Placental pericyte (primary cell): ENCODE data around the gene KRTAP10-5. TPM values are rescaled to one million over a fixed set of nuclear protein-coding genes. Genes with fewer than 3 reads are reported as not detected.

Source experiments
- total RNA-seq: library from RNA; depleted of rRNA; stranded (reverse); fragments of >200 nt; gene quantifications from 2 replicates; pipeline ENCODE4 v1.2.3, GENCODE V29; 2012

KRTAP10-5 gene
- not detected in 2 replicates for total RNA-seq

DNA sequence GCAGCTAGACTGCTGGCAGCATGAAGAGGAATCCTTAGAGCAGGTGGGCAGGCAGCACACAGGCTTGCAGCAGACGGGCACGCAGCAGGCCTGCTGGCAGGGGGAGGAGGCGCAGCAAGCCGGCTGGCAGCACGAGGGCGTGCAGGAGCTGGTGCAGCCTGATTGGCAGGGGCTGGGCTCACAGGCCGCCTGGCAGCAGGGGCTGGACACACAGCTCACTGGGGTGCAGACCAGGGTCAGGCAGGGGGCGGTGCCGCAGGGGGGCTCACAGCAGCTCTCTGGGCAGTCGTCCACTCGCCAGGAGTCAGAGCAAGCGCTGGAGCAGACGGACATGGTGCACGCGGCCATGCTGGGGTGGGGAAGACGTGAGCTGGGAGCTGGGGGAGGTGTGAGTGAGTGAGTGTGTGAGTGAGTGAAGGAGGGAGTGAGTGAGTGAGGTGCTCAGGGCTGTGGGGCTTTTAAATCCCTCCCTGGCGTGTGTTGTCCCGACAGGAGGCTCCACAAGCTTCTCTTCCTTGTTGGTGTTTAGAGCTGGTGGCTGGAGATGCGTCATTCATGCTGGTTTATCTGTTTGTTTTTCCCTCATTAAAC is at the start of gene KRTAP10-5:
KRTAP10-5 (minus strand) TSS at position 374 of the 591 bp plus-strand sequence; CDS start at position 348, 26 bp downstream.

DNA sequence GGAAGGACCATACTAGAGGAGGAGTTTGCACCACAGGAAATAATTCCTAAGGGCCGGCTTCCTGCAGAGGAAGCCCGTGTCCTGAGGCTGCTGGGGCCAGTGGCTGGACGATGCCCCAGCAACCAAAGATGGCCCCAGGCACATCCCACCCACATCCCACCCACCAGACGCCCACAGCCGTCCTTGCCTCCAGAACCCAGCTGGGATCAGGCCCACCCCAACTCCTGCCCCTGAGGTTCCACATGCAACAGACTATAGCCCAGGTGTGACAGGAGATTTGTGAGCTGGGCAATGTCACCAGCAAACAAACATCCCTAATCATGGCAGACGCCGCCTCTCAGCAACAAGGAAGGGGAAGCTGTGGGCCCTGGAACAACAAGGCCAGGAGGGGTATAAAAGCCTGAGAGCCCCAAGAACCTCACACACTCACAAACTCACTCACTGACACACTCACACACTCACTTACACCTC is 46.3 kb upstream of the KRTAP10-5 start, which contains the start of gene KRTAP10-9:
KRTAP10-9 (plus strand) TSS at position 421 of the 471 bp plus-strand sequence. CDS start 79 bp downstream, outside the sequence.

GRCh38 chr21:44612029-44612486 is 31.7 kb upstream of the KRTAP10-5 start, which contains the start of gene KRTAP10-8:
KRTAP10-8 (plus strand) TSS chr21:44612079; CDS start chr21:44612101, 22 bp downstream.

GRCh38 chr21:44600118-44600978 is 19.9 kb upstream of the KRTAP10-5 start, which contains the start of gene KRTAP10-7:
KRTAP10-7 (plus strand) TSS chr21:44600597; CDS start chr21:44600622, 25 bp downstream.

DNA sequence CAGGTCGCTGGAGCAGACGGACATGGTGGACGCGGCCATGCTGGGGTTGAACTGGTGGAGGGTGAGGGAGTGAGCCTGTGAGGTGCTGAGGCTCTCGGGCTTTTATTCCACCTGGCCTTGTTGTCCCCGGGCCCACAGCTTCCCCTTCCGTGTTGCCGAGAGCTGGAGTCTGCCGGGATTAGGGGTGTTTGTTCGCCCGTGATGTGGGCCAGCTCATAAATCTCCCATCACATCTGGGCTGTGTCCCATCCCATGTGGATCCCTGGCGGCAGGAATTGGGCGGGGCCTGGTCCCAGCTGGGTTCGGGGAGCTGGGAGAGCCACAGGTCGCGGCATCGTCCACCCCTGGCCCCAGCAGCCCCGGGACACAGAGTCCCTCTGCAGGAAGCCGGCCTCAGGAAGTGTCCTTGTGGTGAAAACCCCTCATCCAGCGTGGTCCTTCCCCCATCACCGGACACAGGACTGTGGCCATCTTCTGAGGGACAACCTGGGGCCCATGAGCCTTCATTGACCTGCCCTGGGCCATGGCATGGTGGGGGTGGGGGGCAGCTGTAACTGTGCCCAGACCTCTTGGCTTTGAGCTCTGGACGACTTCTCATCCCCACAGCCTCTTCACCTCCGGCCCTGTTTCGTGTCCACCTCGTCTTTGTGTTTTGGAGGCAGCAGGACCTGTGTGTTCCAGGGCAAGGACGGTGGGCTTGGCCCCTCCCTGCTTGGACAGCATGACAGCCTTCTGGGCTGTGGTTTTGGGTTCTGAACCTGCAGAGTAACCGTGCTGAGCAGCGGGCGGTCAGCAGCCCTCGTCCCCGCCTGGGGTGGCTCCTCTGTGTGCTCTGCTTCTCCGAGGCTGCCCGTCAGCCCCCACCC is 12.3 kb upstream of the KRTAP10-5 start, which contains the start of gene KRTAP10-6:
KRTAP10-6 (minus strand) TSS at position 60 of the 866 bp plus-strand sequence; CDS start at position 39, 21 bp downstream.

GRCh38 chr21:44573630-44574456 is 6.6 kb downstream of the KRTAP10-5 start, which contains the start of gene KRTAP10-4:
KRTAP10-4 (plus strand) TSS chr21:44573729; CDS start chr21:44573759, 30 bp downstream.

GRCh38 chr21:44558695-44559094 is 21.7 kb downstream of the KRTAP10-5 start, which contains the start of gene KRTAP10-3:
KRTAP10-3 (minus strand) TSS chr21:44558795; CDS start chr21:44558715, 80 bp downstream.

DNA sequence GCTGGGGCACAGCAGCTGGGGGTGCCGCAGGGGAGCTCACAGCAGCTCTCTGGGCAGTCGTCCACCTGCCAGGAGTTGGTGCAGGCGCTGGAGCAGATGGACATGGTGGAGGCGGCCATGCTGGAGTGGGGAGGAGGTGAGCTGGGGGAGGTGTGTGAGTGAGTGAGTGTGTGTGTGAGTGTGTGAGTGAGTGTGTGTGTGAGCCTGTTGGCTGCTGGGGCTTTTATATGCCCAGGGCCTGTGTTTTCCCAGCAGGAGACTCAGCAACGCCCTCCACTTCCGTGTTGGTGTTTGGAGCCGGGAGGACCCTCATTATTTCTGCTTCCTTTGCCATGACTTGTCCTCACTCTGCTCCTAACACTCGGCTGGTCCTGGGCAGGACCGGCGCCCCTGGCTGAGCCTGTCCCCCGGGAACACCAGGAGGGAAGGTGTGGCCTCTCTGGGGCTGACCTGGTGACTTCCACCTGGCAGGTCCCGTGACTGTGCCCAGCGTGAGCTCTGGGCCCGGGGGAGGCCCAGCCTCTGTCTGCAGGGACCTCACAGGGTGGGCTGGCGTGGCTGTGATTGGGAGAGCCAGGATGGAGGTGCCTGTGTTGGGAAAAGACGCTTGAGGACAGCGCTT is 29.0 kb downstream of the KRTAP10-5 start, which contains the start of gene KRTAP10-2:
KRTAP10-2 (minus strand) TSS at position 166 of the 622 bp plus-strand sequence; CDS start at position 119, 47 bp downstream.

DNA sequence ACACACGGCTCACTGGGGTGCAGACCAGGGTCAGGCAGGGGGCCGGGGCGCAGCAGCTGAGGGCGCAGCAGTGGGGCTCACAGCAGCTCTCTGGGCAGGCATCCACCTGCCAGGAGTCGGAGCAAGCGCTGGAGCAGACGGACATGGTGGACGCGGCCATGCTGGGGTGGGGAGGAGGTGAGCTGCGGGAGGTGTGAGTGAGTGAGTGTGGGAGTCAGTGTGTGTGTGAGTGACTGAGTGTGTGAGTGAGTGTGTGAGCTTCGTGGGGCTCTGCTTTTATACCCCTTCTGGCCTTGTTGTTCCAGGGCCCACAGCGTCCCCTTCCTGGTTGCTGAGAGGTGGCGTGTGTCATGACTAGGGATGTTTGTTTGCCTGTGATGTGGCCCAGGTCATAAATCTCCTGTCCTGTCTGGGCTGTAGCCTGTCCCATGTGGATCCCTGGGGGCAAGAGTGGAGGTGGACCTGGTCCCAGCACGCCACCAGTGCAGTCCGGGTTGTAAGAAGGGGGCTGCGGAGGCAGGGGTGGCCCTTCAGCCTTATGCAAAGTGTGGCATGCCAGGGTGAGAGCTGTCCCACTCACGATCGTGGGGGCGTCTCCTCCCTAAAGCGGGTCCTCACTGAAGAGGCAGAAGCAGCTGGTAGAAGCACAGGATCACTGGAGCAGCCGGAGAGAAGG is 40.3 kb downstream of the KRTAP10-5 start, which contains the start of gene KRTAP10-1:
KRTAP10-1 (minus strand) TSS at position 205 of the 676 bp plus-strand sequence; CDS start at position 160, 45 bp downstream.

Other genes starting within 250 kb of the KRTAP10-5 start
- gene CFAP410, start 241.2 kb downstream of the KRTAP10-5 start, total RNA-seq: 10.0 and 20.1 TPM in 2 replicates
- gene TRPM2, start 227.0 kb downstream of the KRTAP10-5 start, total RNA-seq: under 0.01 and 0.29 TPM in 2 replicates
- 0.29 and 0.66 TPM in 2 replicates for gene LRRC3, start 125.1 kb downstream of the KRTAP10-5 start, total RNA-seq
- gene KRTAP10-1, start 40.4 kb downstream of the KRTAP10-5 start, total RNA-seq: not detected in 2 replicates
- gene KRTAP10-2, start 29.1 kb downstream of the KRTAP10-5 start, total RNA-seq: not detected in 2 replicates
- not detected in 2 replicates for gene KRTAP10-3, start 21.8 kb downstream of the KRTAP10-5 start, total RNA-seq
- not detected in 2 replicates for gene KRTAP10-4, start 6.9 kb downstream of the KRTAP10-5 start, total RNA-seq
- not detected in 2 replicates for gene KRTAP10-6, start 11.9 kb upstream of the KRTAP10-5 start, total RNA-seq
- not detected in 2 replicates for gene KRTAP10-7, start 20.0 kb upstream of the KRTAP10-5 start, total RNA-seq
- not detected in 2 replicates for gene KRTAP10-8, start 31.5 kb upstream of the KRTAP10-5 start, total RNA-seq
- gene KRTAP10-9, start 46.5 kb upstream of the KRTAP10-5 start, total RNA-seq: not detected in 2 replicates
- not detected in 2 replicates for gene KRTAP10-10, start 56.8 kb upstream of the KRTAP10-5 start, total RNA-seq
- gene KRTAP10-11, start 65.8 kb upstream of the KRTAP10-5 start, total RNA-seq: not detected in 2 replicates
- gene KRTAP12-4, start 74.1 kb upstream of the KRTAP10-5 start, total RNA-seq: not detected in 2 replicates
- not detected in 2 replicates for gene KRTAP12-3, start 77.3 kb upstream of the KRTAP10-5 start, total RNA-seq
- not detected in 2 replicates for gene KRTAP12-2, start 86.3 kb upstream of the KRTAP10-5 start, total RNA-seq
- gene KRTAP12-1, start 101.6 kb upstream of the KRTAP10-5 start, total RNA-seq: not detected in 2 replicates
- gene KRTAP10-12, start 116.6 kb upstream of the KRTAP10-5 start, total RNA-seq: not detected in 2 replicates
- gene TSPEAR, start 131.0 kb upstream of the KRTAP10-5 start, total RNA-seq: not detected in 2 replicates
- gene UBE2G2, start 221.2 kb upstream of the KRTAP10-5 start, total RNA-seq: 83.2 and 95.3 TPM in 2 replicates
- 65.9 and 105 TPM in 2 replicates for gene SUMO3, start 237.5 kb upstream of the KRTAP10-5 start, total RNA-seq